HG02852 (cell line): ENCODE measurements around the gene IFT22.
"Not testable (repeated sequence)": the region's sequence is repeated elsewhere in the genome, so short reads cannot be mapped to it uniquely, and the experiment has no call there.

Experiments
- ATAC-seq: cut with Tn5 transposase; IDR thresholded peaks from one replicate; pipeline ENCODE4 v1.9.1; 2021; ENCODE audit warnings: mild to moderate bottlenecking, moderate library complexity; ENCODE audit not compliant: unreplicated experiment

IFT22 gene

GRCh38 chr7:101285171-101285570 lies 36.4 kb downstream of the IFT22 start:
- ATAC-seq = no peak

DNA sequence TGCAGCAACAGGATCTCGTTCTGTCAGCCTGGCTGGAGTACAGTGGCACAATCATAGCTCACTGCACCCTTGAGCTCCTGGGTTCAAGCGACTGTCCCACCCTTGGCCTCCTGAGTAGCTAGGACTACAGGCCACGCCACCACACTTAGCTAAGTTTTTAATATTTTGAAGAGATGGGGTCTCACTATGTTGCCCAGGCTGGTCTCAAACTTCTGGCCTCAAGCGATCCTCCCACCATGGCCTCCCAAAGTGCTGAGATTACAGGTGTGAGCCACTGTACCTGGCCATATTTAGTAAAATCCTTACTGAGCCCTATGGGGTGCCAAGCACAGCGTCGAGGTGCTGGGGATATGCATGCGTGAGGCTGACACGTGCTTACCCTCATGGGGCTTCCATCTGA lies 40.7 kb downstream of the IFT22 start:
- not testable (repeated sequence) for ATAC-seq

GRCh38 chr7:101278461-101279292 lies 42.9 kb downstream of the IFT22 start:
- ATAC-seq = no peak

GRCh38 chr7:101277155-101277554 lies 44.5 kb downstream of the IFT22 start:
- ATAC-seq = no peak

DNA sequence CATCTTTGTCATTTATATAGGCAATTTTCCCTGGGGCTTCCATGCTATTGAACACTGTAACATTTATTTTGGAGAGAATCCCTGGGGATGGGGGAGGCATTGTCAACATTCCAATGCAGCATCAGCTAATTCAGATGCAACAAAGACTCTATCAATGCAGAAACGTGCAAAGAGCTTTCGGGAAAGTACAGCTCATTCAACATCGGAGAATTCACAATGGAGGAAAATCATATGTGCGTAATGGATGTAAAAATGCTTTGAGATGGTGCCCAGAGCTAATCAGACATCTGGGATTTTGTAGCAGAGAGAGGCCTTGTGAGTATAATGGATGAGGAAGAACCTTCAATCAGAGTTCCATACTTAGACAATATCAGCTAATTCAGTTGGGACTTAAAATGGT lies 48.4 kb downstream of the IFT22 start:
- ATAC-seq = no peak

- no peak for ATAC-seq
Measured at GRCh38 chr7:101271021-101271420, 50.6 kb downstream of the IFT22 start.

GRCh38 chr7:101269664-101270063 lies 51.9 kb downstream of the IFT22 start:
- ATAC-seq = no peak

- no peak for ATAC-seq
Measured at GRCh38 chr7:101265622-101266516, 55.7 kb downstream of the IFT22 start.

DNA sequence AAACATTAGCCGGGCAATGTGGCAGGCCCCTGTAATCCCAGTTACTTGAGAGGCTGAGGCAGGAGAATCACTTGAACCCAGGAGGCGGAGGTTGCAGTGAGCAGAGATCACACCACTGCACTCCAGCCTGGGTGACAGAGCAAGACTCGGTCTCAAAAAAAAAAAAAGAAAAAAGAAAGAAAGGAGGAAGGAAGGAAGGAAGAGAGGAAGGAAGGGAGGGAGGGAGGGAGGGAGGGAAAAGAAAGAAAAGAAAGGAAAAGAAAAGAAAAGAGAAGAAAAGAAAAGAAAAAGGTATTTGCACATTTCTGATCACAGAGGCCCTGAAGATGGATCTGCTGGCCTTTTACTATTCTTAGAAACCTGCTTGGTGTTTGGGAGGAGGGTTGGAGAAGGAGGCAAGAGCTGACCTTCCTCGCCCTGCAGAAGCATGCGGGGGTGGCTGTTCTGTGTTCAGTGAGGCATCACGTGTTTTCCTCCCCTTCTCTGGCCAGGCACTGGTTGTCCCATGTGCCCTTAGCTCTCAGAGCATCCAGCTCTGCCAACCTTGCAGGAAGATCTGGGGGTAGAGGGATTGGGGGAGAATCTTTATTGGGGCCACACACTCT lies 57.4 kb downstream of the IFT22 start:
- not testable (repeated sequence) for ATAC-seq
